HG03175 (cell line): ENCODE measurements around the gene LY6G6D.

ENCODE experiments used
- ATAC-seq: cut with Tn5 transposase; IDR thresholded peaks from one replicate; pipeline ENCODE4 v1.9.1; 2021; ENCODE audit warnings: mild to moderate bottlenecking, moderate library complexity; ENCODE audit not compliant: unreplicated experiment

LY6G6D gene

GRCh38 chr6:31761343-31761742 is 46.2 kb downstream of the LY6G6D start:
- no peak for ATAC-seq

GRCh38 chr6:31762356-31762755 is 47.2 kb downstream of the LY6G6D start, which contains the start of gene SAPCD1:
Gene SAPCD1, plus strand, starts transcription at chr6:31762656. Its CDS starts 399 bp downstream, at chr6:31763055.
- no peak for ATAC-seq

GRCh38 chr6:31762878-31763618 is 47.9 kb downstream of the LY6G6D start:
- no peak for ATAC-seq

GRCh38 chr6:31763619-31763940 is 48.4 kb downstream of the LY6G6D start:
- no peak for ATAC-seq

GRCh38 chr6:31764198-31764597 is 49.0 kb downstream of the LY6G6D start:
- no peak for ATAC-seq

GRCh38 chr6:31765559-31765909 is 50.4 kb downstream of the LY6G6D start:
- ATAC-seq, result no peak

- no peak for ATAC-seq
Measured at GRCh38 chr6:31765910-31766794, 51.0 kb downstream of the LY6G6D start.

GRCh38 chr6:31767096-31767645 is 52.0 kb downstream of the LY6G6D start:
- no peak for ATAC-seq
